SH-SY5Y (cell line): ENCODE results near the gene GXYLT1.

Source experiments
- GATA2 ChIP-seq: IDR thresholded peaks from 2 replicates; pipeline ENCODE4 v1.6.1; 2011; ENCODE audit warnings: mild to moderate bottlenecking, low read depth, low read length
- GATA3 ChIP-seq: IDR thresholded peaks from 2 replicates; pipeline ENCODE4 v1.6.1; 2011; ENCODE audit warnings: low read depth, mild to moderate bottlenecking, low read length, moderate library complexity

- TF ChIP-seq GATA3 (no peak), GATA2 (no peak)
These were observed 91.2 kb downstream of the GXYLT1 start for GRCh38 chr12:42053456-42053855.
